ENCODE measurements around the gene PDGFD.

Gene PDGFD

DNA sequence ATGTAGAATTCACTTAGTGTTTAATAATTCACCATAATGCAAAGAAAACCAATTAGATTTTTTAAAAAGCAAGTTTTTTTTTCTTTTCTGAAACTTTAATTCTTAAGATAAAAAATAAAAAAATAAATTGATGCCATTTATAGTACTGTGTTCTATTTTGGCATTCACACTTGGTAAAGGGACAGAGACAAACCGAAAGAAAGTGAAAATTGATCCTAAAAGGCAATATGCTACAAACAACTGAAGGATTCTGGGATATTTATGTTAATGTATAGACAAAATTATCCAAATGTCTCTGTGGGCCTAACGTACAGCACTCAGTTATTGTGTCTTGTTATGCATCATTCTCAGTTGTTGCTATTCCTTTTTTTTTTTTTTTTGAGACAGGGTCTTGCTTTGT is 169.4 kb downstream of the PDGFD start:
- DNase-seq = no peak

DNA sequence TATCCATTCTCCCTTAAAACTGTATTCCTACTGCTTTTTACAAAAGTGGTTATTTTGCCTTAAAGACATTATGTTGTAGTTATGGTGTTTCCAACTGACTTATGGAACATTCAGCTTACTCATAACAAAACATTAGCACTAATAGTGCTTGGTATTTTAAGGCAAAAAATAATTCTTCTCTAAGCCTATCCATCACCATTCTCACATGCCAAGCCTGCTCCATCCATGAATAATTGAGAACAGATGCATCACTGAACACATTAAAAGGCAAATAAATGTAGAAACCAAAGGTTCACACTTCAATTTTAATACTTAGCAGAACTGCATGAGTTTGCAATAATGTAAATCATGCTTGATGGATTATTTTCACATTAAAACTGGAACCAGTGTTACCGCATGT is 169.9 kb downstream of the PDGFD start:
- no peak for DNase-seq

DNA sequence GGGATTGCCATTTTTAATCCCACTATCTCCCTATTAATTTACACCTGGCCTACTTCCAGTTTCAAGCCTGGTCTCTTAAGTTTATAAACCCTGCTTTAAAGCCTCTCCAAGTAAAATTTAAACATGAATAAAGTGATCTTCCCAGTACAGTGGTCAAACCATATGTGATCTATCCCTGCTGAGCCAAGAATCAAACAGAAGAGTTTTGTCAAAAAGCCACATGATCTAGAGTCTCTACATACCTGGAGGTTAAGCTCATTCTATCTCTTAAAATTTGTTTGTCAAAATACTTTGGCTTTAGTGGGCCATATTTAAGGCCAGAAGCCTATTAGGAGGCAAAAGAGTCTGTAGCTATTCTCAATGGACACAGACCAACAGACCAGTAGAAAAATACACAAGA is 170.4 kb downstream of the PDGFD start:
- no peak for DNase-seq

DNA sequence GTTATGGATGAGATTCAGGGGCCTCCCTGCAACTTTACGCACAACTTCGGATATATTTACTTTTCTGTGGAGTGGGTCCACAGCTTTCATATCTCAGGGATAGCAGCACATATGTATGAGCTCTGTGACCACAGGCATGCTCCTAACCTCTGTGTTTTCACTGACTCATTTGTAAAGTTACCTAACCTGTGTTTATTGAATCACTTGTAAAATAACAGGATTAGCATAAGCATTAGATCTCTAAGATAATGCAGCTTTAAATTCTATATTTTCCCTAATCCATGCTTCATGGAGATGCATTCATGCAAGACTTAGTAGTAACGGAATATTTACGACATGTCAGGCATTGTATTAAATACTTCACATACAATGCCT is 175.4 kb downstream of the PDGFD start:
- no peak for DNase-seq

DNA sequence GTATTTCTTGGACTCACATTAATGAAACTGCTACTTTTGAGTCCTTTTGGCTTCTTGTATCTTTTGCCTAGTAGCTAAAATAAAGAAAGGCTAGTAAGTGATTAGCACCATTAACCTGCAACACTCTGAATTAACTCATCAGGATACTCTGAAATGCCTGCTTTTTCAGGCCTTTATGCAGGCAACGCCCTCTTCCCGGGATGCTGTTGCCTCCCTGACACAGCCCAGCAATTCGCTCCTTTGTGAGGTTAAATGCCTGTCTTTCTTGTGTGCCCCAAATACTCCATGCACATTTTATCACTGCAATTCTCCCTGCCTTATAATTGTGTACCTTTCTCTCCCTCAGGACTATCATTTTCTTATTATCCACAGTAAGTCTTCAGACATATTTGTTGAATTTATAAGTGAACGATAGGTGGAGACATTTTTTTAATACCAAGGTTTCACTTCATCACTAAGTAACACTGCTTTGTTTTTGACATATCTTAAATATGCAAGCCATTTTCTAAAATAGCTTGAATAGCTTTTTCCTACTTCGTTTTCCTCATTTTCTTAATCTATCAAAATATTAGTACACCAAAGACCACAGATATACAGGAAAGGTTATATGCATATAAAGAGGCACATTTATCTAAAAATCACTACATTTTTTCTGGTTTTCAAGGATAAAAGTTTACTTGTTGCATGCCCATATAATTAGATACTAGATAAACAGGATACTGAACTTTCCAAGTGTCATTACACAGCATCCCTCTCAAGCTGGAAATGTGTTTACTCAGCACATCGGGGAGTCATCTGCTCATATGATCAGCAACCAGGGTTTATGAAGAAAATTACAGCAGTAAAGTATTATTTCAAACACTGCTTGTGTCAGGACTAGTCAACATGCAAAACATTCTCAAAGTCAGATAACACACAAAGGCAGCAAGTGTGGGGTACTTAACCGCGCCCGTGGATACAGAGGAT is 176.0 kb downstream of the PDGFD start:
- no peak for DNase-seq

DNA sequence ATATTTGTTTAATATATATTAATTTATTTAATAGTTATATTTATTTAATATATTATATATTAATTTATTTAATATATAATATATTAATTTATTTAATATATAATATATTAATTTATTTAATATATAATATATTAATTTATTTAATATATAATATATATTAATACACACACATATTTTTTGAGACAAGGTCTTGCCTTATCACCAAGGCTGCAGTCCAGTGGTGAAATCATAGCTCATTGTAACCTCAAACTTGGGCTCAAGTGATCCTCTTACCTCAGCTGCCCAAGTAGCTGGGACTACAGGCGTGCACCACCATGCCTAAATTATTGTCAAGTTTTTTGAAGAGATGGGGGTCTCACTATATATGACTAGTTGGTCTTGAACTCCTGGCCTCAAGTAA is 178.9 kb downstream of the PDGFD start:
- DNase-seq = no peak

DNA sequence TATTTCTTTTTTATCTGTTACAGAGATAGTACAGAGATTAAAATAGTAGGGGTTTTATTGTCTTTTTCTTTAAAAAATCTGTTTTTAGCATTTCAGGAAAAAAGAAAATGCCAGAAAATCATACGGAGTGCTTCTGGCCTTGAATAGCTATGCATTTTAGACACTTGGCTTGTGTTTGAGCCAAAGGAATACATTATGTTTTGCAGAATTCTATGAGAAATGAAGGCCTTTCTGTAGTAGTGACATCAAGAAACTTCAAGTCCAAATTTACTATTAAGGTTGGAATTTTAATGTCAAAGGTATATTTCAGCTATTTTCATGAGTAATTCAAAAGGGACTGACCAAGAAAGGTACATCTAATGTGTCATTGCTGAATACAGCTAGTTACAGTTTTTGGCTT is 183.8 kb downstream of the PDGFD start:
- no peak for DNase-seq

DNA sequence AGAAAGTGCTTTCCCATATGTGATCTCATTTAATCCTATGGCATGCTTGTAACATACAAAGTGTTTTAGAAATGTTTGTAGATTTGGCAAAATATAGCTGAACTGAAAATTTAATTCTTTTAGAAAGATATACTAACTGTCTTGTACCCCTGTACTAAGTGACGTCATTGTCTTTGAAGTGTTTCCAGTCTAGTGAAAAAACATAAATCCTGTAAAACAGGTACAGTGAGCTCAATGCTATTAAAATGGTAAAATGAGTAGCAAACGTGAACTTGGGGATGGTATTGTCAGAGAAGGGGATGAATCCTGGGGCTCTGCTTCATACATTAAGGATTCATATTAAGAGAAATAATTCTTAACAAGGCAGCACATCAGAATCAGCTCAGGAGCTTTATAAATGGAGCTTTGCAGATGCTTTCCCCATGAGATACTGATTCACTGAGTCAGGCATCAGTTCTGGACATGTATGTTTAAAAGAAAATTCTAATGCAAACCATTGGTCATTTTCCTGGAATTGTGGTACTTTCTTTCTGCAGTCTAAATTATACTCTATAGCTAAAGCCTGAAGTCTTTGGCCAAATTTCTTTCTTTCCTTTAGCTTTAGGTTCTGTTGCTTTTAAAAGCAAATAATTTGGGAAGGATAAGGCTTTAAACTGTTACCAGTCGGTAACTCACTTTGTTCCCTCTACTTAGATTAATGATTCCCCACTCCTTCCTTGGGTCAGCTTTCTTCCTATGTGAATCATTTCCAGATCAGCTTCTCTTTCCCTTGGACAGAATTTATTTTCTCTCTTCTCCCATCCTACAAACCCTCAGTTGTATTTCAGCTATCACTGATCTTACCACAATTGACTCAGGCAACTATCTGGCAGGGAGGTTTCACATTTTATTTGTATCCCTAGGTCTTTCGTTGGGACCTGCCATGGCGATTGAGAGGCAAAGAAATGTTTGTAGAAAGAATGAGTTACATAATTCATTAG is 185.0 kb downstream of the PDGFD start:
- no peak for DNase-seq

DNA sequence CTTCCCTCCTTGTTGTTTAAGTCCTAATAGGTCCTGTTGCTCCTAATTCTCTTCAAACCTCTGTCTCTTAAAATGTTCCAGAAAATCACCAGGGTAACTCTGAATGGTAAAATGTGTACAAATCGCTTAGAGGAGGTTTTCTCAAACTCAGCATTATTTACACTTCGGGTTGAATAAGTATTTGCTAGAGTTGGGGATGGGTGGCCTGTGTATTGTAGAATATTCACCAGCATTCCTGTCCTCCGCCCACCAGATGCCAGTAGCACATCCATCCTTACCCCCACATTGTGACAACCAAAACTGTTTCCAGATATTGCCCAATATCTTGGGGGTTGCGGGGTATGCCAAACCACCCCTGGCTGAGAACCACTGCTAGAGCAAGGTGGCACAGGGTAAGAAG is 191.9 kb downstream of the PDGFD start:
- DNase-seq = no peak

DNA sequence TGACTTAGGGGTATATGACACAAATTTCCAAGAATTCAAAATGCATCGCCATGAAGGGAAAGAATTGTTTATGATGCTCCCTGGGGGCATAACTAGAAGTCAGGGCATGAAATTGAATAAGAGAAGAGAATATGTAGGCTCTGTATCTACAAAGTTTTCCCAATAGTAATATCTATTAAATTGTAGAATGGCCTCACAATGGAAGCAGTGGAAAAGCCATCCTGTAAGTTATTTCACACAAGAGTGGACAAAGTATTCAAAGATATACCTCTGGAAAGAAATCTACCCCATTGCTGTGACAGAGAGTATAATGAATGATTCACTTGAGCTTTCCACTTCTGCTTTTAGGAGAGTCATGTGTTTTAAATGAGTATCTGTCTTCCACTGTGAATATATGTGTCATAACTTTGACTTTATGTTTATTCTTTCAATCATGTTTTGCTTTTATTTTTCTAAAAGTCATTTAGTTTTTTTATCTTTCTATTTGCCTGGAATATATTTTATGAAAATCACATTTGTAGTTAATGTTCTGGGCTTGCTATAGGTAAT is 193.2 kb downstream of the PDGFD start:
- no peak for DNase-seq

DNA sequence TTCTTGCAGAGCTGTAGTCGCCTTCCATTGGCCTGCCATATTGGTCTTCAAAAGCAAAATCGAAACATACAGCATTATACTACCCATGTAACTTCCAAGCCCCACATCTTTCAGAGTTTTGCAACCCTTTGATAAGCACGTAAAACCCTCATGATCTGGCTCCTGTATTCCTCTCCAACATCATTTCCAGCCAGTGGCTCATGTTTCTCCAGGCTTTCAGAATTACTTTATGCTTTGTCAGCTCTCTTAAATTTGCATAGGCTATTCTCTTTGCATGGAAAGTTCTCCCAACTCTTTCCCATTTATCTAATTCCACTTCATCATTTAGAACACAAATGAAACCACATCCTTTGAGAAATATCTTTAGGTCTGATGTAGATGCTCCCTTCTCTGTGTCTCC is 195.3 kb downstream of the PDGFD start:
- no peak for DNase-seq

DNA sequence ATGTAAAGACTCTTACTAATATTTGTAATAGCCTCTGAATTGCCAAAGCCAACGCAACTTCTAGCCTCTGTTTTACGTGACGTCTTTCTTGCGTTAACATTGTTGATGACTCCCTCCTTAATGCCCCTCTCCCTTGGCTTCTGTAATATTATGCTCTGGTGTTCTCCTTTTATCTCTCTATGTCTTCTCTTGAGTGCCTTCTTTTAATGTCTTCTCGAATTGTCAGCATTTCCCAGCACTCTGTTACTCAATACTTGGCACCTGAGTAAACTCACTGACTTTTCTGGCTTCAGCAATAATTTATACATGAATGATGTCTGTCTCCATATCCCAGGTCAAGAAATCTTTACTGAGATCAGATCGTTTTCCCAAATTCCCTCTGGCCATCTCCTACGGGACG is 196.0 kb downstream of the PDGFD start:
- no peak for DNase-seq

DNA sequence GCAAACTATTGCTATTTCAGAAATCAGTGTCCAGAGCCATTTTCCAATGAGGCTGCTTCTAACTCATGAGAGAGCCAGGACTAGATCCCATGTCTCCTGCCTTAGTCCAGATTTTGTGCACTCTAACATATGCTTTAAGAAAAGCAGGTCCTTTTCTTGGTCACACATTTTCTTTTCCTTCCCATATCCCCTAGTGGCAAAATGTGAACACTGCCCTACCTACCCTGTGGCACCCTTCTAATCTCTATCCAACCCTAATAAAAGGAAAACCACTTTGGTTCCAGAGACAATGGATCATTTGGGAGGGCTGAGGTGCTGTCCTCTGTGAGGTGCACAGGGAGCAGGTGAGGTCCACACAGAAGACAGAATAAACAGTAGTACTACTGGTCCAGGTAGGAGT is 199.6 kb downstream of the PDGFD start:
- DNase-seq = no peak

DNA sequence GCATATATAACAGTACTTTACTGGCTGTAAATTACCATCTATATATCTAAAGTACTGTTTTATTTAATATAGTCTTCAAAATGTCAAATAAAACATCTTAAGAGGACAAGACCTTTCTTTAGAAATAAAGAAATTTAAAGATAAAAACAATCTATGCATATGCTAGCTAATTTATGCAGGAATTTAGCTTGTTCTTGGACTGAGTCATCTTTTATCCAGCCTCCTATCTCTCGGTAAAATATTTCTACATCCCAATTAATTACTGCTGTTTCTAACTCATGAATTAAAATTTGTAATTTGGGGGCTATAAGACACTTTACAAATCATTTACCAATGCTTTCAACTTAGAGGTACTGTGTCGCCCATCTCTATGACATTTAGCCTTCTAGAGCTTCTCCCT is 200.3 kb downstream of the PDGFD start:
- DNase-seq = no peak

DNA sequence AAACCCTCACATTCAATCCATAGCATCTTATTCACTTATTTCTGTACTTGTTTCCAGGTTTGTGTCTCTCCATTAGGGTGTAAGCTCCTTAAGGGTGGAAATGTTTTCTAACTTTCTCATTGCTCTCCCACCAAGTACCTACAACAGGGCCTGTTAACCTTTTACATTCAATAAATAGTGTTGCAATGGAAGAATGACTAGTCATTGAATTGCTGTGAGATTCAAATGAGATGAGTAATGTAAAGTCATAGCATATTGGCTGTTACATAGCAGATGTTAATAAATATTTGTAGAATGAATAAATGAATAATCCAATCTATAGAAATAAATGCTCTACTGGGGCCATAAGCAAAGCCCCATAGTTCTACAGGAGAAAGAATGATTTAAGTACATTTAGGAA is 202.9 kb downstream of the PDGFD start:
- DNase-seq = no peak

DNA sequence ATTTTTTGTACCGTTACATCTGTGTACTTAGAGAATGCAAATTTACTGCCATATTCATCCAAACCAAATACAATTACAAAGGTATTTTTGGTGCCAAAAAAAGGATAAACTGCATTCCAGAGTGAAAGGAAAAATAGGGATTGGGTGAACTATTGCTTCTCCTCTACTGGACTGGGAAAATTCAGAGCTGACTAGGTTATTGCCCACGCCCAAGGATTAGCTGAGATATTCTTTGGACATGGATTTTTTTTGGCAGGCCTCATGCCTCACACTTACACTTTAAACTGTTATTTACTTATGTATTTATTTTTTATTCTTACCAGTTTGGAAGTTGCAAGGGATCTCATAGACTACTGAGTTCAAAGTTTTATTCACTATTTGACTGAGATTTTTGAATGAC is 203.8 kb downstream of the PDGFD start:
- no peak for DNase-seq

DNA sequence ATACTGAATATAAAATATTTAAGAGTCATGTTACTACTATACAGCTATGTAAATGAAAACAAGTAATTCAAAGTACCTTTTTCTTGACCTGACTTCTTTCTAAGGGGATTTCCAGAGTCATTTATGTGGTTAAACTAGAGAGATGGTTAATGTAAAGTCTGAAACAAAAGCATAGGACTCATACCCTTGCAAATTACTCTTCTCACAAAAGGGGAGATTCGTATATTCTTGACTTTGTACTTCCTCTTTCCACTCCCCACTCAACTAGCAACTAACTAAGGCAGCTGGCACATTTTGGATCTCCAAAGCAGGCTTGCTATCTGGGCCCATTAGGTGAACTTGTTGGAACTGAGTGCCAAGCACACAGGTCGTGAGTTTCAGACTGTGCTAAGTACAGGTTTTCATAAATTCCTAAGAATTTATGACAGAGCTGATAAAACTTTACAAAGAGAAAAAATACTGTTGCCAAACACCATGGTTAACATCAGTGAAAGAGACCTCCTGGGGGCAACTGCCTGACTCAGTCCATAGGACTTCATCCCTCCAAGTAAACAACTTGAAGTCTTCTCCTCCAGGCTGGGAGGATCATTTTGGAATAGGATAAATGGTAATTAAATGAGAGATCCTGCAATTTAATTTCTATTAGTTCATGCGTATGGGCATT is 204.5 kb downstream of the PDGFD start:
- no peak for DNase-seq

DNA sequence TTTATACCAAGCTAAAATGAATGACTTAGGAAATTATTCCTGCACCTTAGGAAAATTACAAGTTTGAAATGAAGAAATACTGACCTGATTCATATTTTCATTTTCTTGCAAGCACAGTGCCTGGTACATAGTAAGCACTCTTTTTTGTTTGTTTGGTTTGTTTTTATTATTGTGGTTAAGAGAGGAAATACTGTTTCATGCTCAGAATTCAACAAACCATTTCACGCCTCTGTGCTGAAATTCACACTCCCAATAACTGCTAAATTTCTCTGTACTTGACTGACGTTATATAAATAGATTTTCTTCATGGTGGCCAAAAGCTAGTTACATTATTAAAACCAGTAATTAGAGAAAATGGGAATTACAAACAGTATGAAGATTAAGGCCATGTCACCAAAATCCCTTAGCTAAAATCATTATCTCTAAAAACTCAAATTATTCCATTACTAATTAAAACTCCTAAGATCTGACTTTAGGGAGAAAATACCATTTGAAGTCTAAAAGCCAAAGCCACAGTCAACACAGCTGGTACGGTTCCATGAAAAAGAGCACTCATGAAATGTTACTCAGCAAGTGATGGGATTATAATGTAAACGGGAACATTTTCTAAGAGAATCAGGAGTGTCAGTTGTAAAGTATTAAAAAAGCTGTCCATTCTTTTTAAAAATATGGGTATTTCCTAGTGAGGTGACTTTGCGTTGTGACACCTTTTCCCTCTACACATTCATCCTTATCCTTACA is 205.3 kb downstream of the PDGFD start:
- no peak for DNase-seq

DNA sequence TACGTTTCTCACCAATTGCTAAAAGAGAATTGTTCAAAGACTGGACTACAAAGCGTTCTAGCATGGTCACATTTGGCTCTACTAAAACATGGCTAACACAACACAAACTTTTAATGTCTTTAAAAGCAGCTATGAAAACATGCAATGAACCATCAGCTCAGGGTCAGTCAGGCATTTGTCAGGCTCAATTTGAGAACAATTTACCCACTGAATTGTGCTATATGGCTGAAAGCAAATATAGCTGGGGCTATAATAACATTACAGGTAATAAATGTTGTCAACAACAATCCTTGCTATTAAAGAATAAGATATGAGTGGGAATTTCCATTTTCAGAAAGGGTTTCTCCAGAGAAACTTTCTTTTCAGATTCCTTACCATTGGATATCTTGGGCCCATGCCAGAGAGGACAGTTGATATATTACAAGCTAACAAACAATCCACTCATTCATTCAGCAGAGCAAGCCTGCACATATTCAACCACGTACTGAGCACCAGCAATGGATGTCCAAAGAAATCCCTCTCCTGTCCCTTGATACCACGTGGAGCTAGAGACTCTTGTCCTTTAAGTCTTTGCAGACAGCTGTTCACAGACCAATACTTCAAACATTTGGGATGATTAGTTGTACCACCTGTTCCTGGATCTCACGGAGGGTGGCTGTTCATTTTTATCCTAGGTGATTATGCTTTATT is 210.0 kb downstream of the PDGFD start:
- no peak for DNase-seq

DNA sequence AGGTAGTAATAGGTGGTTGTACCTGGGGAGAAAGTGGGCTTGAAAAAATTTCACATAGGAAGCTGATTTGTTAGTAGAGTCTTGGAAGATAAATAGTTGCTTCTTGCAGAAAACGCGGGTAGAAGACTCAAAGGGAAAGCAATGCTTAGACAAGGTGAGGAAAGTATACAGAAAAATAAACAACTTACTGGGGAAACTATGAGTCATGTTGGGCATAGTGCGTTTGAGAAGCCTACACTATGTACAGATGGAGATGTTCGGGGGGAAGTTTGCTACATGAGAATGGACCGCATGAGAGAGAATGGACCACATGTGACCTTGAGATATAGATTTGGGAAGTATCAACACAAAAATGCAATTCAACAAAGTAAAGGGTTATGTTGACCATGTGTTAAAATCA is 214.2 kb downstream of the PDGFD start:
- DNase-seq = no peak

DNA sequence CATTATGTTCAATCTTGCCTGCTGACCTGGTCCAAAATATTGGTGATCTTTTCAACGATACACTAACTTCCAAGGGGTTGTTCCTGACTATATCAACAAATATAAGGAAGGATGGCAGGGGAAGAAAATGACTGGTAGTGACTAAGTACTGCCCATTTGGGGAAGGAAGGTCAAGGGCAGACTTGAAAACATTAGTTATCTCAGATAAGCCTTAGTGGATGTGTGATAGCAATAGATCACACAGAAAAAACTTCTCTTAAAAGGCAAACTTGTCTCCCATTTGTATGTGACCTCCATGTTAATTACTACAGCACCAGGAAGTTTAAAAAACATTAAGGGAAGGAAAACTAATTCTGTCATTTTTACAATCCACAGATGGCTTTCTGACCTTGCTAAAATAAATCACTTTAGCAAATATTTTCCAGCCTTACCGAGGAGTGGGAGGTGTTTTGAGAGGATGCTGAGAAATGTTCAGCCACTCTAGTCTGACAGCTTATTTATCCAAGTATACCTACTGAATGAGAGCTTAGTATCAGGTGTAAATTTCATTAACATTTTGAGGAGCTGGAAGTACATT is 215.7 kb downstream of the PDGFD start:
- no peak for DNase-seq
